HG02885 (cell line): ENCODE results near the gene WWOX.

Experiments
- ATAC-seq: cut with Tn5 transposase; IDR thresholded peaks from one replicate; pipeline ENCODE4 v1.9.1; 2021; ENCODE audit warnings: mild to moderate bottlenecking; ENCODE audit not compliant: unreplicated experiment, poor library complexity

Gene WWOX

GRCh38 chr16:78443542-78444364 is 344.3 kb downstream of the WWOX start:
- no peak for ATAC-seq

- no peak for ATAC-seq
These were observed 346.4 kb downstream of the WWOX start for GRCh38 chr16:78445818-78446217.

DNA sequence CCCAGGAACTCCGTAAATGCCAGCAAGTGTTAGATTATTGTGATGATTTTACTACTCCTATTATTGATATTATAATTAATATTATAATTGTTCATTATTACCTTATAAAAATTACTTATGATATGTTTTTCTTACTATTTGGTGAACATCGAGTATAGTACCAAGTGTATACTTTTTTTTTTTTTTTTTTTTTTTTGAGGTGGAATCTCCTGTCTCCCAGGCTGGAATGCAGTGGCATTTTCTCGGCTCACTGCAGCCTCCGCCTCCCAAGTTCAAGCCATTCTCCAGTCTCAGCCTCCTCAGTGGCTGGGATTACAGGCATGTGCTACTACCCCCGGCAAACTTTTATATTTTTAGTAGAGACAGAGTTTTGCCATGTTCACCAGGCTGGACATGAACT is 347.0 kb downstream of the WWOX start:
- no peak for ATAC-seq

DNA sequence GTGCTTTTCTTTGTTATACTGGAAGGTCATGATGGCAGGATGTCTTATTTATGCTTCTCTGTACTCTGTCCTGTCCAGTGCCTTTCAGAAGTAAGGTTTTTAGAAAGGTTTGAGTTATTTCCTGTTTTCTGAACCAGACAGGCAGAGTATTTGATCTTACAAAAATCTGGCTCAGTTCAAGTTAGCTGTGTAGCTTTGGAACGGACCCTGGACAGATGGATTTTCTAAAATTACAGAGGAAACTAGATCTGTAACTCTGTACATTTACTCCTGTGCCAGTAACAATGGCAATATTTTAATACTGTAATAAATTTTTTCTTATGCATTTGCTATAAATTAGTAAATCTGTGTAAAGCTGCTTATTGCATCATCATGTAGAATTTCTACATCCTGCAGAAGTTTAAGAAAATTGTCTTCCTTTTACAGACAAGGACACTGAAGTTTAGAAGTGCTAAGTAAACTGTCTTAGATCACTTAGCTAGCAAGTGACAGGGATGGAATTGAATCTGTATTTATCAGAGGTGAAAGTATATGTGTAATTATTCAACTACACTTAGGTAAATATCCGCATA is 347.6 kb downstream of the WWOX start:
- ATAC-seq = no peak

- no peak for ATAC-seq
These were observed 349.3 kb downstream of the WWOX start for GRCh38 chr16:78448658-78449271.

GRCh38 chr16:78450255-78450654 is 350.8 kb downstream of the WWOX start:
- no peak for ATAC-seq

GRCh38 chr16:78452025-78452555 is 352.6 kb downstream of the WWOX start:
- no peak for ATAC-seq

DNA sequence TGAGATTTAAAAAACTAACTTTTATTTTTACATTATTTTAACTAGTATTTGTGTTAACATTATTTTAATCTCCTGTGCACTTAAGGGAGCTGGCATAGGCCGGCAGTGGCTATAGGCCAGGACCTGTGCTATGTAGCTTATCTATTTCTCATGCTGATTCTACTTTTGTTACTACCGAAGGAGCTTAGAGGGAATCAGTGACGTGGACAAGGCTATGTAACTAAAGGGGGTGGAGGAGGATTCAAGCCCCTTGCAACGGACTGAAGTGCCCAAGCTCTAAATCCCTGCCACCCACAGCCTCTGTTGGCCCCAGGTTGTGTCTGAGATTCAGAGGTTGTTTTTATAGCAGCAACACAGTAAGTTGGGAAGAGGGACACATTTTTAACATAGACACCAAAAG is 356.4 kb downstream of the WWOX start:
- ATAC-seq = no peak

DNA sequence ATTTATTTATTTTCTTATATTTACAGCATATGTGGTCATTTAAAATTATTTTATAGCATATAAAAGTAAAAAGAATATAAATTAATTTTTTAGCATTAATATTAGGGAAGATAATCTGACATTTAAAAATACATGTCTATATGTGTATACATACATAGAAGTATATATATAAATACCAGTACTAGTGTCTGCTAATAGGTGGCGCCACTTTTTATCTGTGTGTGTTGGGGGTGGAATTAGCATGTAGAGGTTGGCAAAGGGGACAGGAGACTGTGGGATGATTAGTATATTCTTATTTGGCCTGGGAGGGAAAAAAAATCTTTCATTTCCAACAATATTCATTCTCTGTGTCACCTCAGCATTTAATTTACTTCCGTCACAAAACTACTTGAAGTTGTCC is 359.1 kb downstream of the WWOX start:
- no peak for ATAC-seq

DNA sequence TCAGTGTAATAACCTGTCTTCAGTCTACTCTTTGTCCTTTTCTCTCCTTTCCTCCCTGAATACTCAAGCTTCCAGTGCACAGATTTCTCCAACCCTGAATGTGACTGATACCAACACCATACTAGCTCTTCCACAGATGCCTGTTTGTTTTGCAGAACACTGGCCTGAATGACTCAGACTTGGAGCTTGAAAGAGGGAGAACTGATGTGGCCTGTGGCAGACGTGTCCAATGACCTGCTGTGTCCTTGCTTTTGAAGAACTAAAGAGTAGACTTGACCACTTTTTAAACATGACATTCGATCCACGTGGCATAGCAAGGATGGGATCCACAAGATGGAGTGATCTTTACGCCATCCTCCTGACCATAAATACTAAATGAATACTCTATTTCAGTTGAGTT is 361.0 kb downstream of the WWOX start:
- no peak for ATAC-seq

- ATAC-seq = no peak
These were observed 361.6 kb downstream of the WWOX start for GRCh38 chr16:78461087-78461486.

DNA sequence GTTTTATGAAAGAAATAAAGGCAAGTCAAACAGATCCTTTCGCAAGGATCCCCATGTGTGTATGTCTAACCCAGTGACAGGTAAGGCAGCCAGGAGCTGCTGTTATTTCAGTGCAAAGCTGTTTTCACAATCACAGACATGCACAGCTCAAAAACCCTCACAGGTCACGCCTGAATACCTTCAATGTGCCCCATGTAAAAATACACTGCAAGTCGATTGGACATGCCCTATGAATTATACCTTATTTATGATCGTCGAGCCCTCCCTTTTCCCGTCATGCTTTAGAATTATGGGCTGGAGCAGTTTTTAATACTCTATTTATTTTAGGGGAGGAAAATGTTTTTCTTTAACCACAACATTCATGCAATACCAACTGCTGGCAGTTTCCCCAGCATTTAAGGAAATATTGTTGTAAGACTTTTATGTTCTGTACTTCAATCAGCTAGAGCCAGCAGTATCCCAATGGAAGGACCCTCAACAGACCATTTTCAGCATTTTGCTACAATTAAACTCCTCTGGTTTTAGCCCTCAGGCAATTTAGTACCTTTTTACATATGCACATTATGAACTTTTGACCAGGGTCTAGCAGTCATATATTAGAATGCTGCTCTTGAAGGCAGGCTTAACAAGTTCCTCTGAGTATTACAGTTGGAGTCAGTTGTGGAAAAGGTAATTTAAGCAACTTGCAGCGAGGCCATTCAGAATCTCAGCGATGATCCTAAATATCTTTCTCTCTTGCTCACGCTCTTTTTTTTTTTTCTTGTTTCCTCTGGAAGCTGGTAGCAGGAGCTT is 362.2 kb downstream of the WWOX start:
- no peak for ATAC-seq

DNA sequence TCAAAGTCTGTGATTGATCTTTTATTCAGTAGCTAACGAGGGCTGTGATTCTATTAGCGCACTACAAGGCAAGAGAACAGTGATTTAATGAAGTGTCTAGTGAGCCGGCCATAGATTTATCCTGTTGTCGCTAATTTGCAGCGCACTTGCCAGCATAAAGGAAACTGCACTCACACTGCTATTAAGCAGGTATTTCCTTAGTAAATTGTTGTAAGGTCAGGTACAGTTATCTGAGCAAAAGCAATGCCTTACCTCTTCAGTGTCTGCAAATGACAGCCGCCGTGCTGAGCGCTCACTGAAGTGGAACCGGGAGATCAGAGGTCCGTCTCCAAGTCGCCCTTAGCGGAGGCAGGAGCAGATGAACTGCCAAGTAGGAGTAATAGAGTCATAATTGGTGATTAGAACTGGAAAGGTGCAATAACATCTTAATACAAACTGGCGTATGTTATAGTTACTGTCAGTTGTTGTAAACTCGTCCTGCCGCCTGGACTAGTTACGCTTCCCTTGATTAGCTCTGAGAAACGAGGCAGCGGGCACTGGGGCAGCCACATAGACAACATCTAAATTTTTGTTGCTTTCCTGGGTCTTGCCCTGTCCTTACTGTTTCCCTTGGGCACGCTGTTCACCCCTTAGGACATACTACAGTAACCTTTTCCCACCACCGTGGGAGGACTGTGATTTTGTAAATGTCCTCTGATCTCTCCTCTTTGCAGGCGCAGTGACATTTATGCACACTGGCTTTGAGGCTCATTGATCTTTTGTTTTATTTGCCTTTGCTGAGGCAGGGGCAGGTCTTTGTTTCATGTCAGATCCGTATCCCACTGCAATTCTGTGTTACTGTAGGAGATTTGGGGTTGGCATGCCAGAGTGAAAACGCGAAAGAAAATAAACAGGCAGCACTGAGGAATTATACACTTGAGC is 363.1 kb downstream of the WWOX start:
- ATAC-seq = no peak

- ATAC-seq = no peak
These were observed 364.1 kb downstream of the WWOX start for GRCh38 chr16:78463591-78463990.

DNA sequence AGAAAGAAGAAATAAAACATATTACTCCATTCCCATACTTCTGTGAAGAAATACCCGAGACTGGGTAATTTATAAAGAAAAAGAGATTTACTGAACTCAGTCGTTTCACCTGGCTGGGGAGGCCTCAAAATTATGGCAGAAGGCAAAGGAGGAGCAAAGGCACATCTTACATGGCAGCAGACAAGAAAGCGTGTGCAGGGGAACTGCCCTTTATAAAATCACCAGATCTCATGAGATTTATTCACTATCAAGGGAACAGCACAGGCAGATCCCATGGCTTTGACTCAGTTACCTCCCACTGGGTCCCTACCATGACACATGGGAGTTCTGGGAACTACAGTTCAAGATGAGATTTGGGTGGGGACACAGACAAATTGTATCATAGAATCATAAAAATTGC is 365.4 kb downstream of the WWOX start:
- no peak for ATAC-seq

DNA sequence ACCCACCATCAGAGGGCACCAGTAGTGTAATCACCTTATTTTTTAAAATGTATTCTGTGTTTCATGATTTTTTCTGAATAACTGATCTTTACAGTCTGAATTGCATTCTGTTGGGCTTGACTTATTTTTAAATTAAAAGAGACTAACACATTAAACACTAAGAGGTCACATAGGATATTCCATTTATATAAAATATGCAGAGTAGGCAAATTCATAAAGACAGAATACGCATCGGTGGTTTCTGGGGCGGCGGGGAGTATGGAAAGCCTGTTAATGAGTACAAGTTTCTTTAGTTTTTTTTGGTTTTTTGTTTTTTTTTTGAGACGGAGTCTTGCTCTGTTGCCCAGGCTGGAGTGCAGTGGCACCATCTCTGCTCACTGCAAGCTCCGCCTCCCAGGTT is 366.3 kb downstream of the WWOX start:
- ATAC-seq = no peak

GRCh38 chr16:78469787-78470186 is 370.3 kb downstream of the WWOX start:
- no peak for ATAC-seq

DNA sequence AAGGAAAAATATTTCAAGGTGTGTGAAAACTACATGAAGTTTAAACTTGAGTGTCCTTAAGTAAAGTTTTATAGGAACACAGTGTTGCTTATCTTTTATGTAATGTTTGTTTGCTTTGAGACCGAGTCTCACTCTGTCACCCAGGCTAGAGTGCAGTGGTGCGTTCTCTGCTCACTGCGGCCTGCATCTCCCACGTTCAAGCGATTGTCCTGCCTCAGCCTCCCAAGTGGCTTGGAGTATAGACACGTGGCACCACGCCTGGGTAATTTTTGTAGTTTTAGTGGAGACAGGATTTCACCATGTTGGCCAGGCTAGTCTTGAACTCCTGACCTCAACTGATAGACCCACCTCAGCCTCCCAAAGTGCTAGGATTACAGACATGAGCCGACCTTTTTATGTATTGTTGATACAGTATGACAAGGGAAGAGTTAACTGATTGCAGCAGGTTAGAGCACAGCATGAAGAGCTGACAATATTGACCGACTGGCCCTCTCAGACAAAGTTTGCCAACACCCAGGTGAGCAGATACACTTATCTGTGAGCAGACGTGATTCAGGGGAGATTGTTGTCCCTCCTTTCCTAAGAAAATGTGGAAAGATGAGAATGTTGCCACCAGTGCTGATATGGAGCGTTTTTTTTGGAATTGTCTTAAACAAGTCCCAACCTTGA is 373.7 kb downstream of the WWOX start:
- no peak for ATAC-seq

DNA sequence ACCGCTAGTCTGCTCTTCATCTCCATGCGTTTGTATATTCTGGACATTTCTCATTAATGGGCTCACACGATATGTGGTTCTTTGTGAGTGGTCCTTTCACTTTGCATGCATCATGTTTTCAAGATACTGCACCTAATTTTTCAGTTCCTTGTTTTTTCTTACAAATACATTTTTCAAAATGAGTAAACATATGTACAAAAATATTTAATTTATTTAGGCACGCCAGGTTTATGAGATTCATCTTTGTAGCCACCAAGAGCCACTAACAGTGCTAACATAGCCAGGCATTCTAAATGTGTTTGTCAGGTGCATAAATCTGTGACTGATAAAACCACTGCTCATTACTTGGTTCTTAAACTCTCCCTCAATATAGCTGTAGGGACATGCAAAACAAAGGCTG is 375.3 kb downstream of the WWOX start:
- ATAC-seq = peak; percentile 85
